ENCODE results near the gene SUSD3.

DNA sequence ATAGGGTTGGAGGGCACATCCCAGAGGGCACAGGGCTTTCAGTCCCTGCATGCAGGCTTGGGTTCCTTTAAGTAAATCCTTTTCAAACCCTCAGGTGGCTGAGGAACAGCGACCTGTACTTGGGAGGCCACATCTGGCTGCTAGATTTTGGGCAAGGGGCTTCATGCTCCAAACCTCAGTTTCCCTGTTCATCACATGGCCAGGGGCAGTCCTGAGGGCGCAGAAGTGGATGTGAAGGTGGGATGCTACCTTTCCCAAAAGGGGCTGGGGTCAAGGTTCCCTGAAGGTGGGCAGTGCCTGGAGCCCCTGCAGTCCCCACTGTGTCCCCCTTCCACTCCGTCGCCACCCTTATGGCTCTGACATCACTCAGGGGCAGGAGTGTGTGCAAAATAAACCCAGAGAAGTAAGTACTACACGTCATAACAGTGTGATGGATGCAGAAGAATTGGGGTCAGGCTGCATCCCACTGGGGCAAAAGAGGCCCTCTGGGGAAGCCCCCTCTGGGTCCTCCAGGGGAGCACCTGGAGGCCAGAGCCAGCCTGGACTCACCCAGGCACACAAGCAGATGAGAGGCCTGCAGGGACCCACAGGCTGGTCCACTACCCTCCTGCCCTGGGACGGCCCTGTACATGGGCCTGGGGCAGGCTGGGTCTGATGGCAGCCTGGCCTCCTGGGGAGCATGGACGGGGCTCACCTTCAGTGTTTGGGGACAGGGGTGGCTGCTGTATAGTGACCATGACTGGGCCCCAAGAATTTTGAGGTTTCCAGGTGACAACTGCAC, 35.6 kb downstream of the SUSD3 start:
- TF ChIP-seq POLR2AphosphoS5 (IDR thresholded peaks at IDR 0.05; ENCODE audit: borderline replicate concordance, low read depth, low read length) (no peak), EZH2 (IDR thresholded peaks at IDR 0.05) (no peak)
